Astrocyte of the spinal cord (primary cell): ENCODE results near the gene CYP1B1.
A peak's percentile ranks its signal among the peaks of the same experiment; 100 is the strongest.

Source experiments
- DNase-seq: peaks from one replicate; pipeline ENCODE4 v3.0.0; 2011; ENCODE audit warnings: low read depth, low spot score
- H3K4me3 ChIP-seq: 2 replicates; pipeline ENCODE4 v1.5.1; 2011; ENCODE audit warnings: low read depth, mild to moderate bottlenecking, low read length, moderate library complexity
- CTCF ChIP-seq: IDR thresholded peaks from 2 replicates; pipeline ENCODE4 v1.5.1; 2012; ENCODE audit warnings: low read depth, mild to moderate bottlenecking, low read length, inconsistent platforms
- in situ Hi-C: cut with HindIII; loops from 2 replicates; pipeline ENCODE4 v1.10.0; 2017; ENCODE audit warnings: low sequenced_read_pairs

Gene CYP1B1

DNA sequence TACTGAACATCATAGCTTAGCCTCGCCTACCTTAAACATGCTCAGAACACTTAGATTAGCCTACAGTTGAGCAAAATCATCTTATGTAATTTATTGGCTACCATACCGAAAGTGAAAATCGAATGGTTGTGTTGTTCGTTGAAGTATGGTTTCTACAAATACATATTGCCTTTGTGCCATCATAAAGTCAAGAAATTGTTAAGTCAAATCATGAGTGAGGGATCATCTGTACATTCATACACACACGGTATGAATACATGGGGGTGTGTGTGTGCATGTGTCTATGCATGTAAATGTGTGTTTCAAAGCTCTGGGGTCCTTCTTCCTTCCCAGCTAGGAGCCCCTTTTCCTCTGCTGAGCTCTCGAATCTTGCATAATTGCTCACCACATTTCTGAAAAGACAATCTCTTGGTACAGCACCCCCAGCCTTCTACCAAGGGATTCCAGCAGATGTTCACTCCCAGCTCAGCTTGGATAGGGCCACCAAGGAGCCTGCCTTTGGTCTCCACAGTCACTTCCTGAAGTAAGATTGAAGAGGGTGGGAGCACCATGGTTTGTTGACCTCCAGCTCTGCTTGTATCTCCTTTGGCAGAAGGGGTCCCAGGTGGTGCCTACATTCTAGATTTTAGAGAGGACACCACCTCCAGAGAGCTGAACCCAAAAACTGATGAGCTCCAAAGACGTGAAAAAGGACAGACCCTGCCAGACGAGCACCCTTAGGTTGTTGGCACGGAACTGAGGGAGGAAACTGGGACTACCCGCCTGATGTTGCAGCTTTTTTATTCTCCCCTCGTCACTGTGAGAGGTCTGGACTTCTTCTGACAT lies 33.2 kb upstream of the CYP1B1 start:
- no peak for DNase-seq
- in situ Hi-C loops, result no loop called here
- TF ChIP-seq CTCF, result no peak
- no peak overlapping the region for H3K4me3 ChIP-seq

DNA sequence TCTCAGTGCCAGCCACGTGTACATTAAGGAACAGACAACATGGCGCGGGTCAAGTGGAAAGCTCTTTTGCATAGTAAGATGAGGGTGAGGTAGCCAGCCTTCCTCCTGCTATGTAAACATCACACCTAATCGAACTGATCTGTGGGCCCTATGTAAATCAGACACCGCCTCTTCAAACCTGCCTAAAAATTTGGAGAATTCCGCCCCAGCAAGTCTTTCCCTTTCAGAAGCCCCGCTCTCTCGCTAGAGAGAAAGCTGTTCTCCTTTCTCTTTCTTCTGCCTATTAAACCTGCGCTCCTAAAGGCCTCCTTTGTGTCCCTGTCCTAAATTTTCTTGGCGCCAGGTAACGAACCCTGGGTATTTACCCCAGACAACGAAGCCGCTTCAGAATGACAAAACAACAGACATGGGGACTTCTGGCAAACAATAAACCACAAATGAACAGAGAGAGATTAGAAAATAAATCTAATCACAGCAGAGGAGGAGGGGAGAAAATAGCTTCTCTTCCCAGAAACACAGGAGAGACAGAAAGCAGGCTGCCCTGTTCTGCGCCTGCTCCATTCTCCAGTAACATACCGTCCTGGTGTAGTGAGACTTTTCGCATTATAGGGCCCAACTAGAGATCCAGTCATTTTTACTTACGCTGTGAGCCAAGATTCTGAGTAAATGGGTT lies 31.9 kb upstream of the CYP1B1 start:
- TF ChIP-seq CTCF, result no peak
- no peak for DNase-seq
- in situ Hi-C loops, result no loop called here
- no peak overlapping the region for H3K4me3 ChIP-seq

DNA sequence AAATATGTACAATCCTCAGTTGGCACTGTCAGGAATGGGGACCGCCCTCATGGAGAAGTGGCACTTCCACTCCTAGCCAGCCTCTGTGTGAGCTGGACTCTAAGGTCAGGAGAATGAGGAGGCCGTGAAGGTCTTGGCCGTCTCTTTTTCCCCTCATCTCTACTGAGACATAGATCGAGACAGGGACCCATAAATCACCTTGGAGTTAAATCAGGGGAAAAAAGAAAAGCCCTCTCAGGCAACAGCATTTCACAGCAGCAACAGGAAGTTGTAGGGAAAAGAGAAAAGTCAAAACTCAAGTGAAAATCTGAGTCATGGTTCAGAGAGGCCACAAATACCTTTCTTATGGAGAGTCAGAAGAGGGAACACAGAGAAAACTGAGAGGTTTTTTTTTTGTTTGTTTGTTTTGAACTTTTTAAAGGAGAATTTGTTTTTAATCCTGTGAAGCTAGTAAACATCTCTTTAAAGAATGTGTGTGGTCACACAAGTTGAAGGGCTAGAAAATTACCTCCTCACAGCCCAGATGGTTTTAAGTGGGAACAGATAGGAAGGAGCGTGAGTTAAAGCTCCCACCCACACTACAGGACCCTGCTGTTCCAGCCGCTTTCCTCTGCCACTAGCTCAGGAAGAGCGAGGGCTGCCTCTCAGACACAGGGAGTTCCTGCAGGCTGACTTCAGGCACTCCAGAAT lies 30.6 kb upstream of the CYP1B1 start:
- DNase-seq, result peak; percentile 79
- H3K4me3 ChIP-seq, result no peak overlapping the region
- in situ Hi-C loops, result no loop called here
- no peak for TF ChIP-seq CTCF

DNA sequence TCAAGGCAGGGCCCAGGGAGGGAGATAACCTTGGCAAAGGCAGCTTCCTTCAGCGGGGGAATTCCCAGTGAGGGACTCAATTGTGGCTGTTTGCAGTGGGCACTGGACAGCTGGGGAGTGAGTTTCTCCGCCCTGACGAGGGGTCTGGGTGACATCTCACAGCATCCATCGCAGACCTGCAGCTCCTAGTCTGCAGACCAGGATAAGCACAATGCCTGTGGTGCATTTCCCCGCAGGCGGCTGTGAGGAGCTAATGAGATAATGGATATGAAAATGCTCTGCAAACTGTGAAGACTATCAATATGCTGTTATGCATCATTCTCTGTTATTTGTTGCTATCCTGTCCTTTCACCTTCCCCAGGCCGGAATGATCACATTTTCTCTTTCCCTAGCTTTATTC lies 30.0 kb upstream of the CYP1B1 start:
- TF ChIP-seq CTCF, result no peak
- no peak for DNase-seq

GRCh38 chr2:38104598-38104997 lies 28.6 kb upstream of the CYP1B1 start:
- no peak overlapping the region for H3K4me3 ChIP-seq
- in situ Hi-C loops, result no loop called here
- TF ChIP-seq CTCF, result no peak
- DNase-seq, result no peak

More for the DNA sequence above, 30.0 kb upstream of the CYP1B1 start:
- H3K4me3 ChIP-seq, result no peak overlapping the region
- in situ Hi-C loops, result no loop called here

- DNase-seq, result no peak
- in situ Hi-C loops, result no loop called here
- no peak for TF ChIP-seq CTCF
- no peak overlapping the region for H3K4me3 ChIP-seq
Measured at GRCh38 chr2:38100328-38100727, 24.4 kb upstream of the CYP1B1 start.
